Pancreas (tissue), 10 donors: ENCODE results near the gene TTC7B. TPM values are rescaled to one million over a fixed set of nuclear protein-coding genes. Genes with fewer than 3 reads are reported as not detected.

Source experiments
- ATAC-seq, 4 donors: fragments of 200-7000 bp; cut with Tn5 transposase; one replicate each; pipeline versions ENCODE4 v1.8.0 to v1.9.1; 2020; ENCODE audit warnings: mild to moderate bottlenecking in 4 of 4, moderate library complexity in 4 of 4
- DNase-seq, 6 donors: peaks; one replicate each; pipeline ENCODE4 v3.0.0-alpha.2; 2020
- FAIRE-seq: peaks from 2 replicates; lab custom pipeline; 2012; peaks lifted over from hg19 to GRCh38; lab: Jason Lieb, UNC
- H3K27ac ChIP-seq, 4 donors: fragments of 200-600 bp; sonication (generic); 1 replicate in 3 of 4; 2 replicates in 1 of 4; pipeline versions ENCODE4 v1.5.0 to v1.8.0; 2020
- H3K27me3 ChIP-seq, 4 donors: fragments of 200-600 bp; one replicate each; pipeline ENCODE4 v1.8.0; 2021
- H3K36me3 ChIP-seq, 3 donors: fragments of 200-600 bp; sonication (generic) in 1 of 3; one replicate each; pipeline versions ENCODE4 v1.5.0 to v1.8.0; 2020 to 2021
- H3K4me1 ChIP-seq, 3 donors: fragments of 200-600 bp; one replicate each; pipeline ENCODE4 v1.8.0; 2021
- H3K4me3 ChIP-seq, 4 donors: fragments of 200-600 bp; sonication (generic) in 2 of 4; one replicate each; pipeline versions ENCODE4 v1.5.0 to v1.8.0; 2020 to 2021
- H3K9me3 ChIP-seq, 4 donors: fragments of 200-600 bp; one replicate each; pipeline ENCODE4 v1.8.0; 2021
- CTCF ChIP-seq, 4 donors: fragments of 200-600 bp; sonication (generic) in 3 of 4; IDR thresholded peaks; one replicate each; pipeline versions ENCODE4 v1.5.0 to v1.8.0; 2021; ENCODE audit warnings: antibody characterized with exemption in 4 of 4
- WGBS, 2 donors: extraction: QIAGEN DNeasy Blood & Tissue Kit; methylation state at CpG; one replicate each; pipeline ENCODE4 v1.1.7; 2013; 5-methylcytosine and 5-hydroxymethylcytosine counted together
- intact Hi-C, 3 donors: fragments of 100-400 bp; cut with DNase I; formaldehyde crosslinking; loops; one replicate each; pipeline versions ENCODE4 v1.11.1 to v1.14.2; 2022
- polyA plus RNA-seq, 2 donors: library from polyadenylated mRNA; stranded (reverse); fragments of 200-250 nt; gene quantifications; one replicate each; pipeline ENCODE4 v1.2.3, GENCODE V29; 2013
- total RNA-seq, 6 donors: library from RNA; stranded (reverse); fragmentation: NEBNext Ultra II Directional in 4 of 6; extraction: Animal tissue kit (Norgen Biotek cat#: 25700) in 4 of 6; gene quantifications; one replicate each; pipeline versions ENCODE4 v1.2.1 to v1.2.4, GENCODE V29; 2021 to 2023
- donor health status: healthy with polysubstance abuse.
- donor health status: DM: no; HTN: no; CAD: no; lungs with moderate emphysema.
- donor health status: DM: no; HTN: no; CAD: no.
- donor health status: control.
- donor health status: control.
- donor health status: Bipolar disorder and iron deficiency.
- donor health status: DM: yes; HTN: yes; CAD: no.
- donor health status: DM: no; HTN: no; CAD: no.
- donor health status: DM: no; HTN: no; CAD: no.
- donor health status: DM: yes; HTN: yes; CAD: no.

The TTC7B gene
- total and polyA plus RNA-seq, 8 donors, result 8.9 to 39.6 (median 29.6) TPM

- WGBS, 2 donors, result 67 to 86% methylated on average over 19 of the region's 19 CpGs
- H3K9me3 ChIP-seq, result no peaks in the 10 kb centered on the region
- DNase-seq (peak in 1 of 6 donors; percentile 49), FAIRE-seq (no peak), ATAC-seq (peak in 1 of 4 donors; percentile 19)
- no peaks in the 10 kb centered on the region for H3K27me3 ChIP-seq
- H3K4me3 ChIP-seq, result no peak overlapping the region
- no peak overlapping the region for H3K27ac ChIP-seq
- TF ChIP-seq CTCF (IDR thresholded peaks at IDR 0.05), result no peak
- H3K36me3 ChIP-seq, result no peaks in the 10 kb centered on the region
- intact Hi-C loops, result no loop called here
- H3K4me1 ChIP-seq, result no peaks in the 10 kb centered on the region
Observed at GRCh38 chr14:90500665-90501370, 315.4 kb downstream of the TTC7B start.

GRCh38 chr14:90499908-90500664, 316.1 kb downstream of the TTC7B start:
- no peaks in the 10 kb centered on the region for H3K9me3 ChIP-seq
- no peak for FAIRE-seq
- ATAC-seq, result no peak
- intact Hi-C loops, result no loop called here
- no peaks in the 10 kb centered on the region for H3K27me3 ChIP-seq
- H3K4me1 ChIP-seq, result no peaks in the 10 kb centered on the region
- no peak overlapping the region for H3K4me3 ChIP-seq
- no peak for TF ChIP-seq CTCF (IDR thresholded peaks at IDR 0.05)
- H3K27ac ChIP-seq, result no peak overlapping the region
- no peaks in the 10 kb centered on the region for H3K36me3 ChIP-seq
- DNase-seq, result peak in 1 of 6 donors; percentile 36
- 62 to 80% methylated on average over 10 of the region's 10 CpGs for WGBS, 2 donors

- no peaks in the 10 kb centered on the region for H3K36me3 ChIP-seq
- no peak for FAIRE-seq
- no peak for TF ChIP-seq CTCF (IDR thresholded peaks at IDR 0.05)
- no peak for ATAC-seq
- H3K9me3 ChIP-seq, result no peaks in the 10 kb centered on the region
- H3K27me3 ChIP-seq, result no peaks in the 10 kb centered on the region
- no peak overlapping the region for H3K27ac ChIP-seq
- H3K4me3 ChIP-seq, result no peak overlapping the region
- no peaks in the 10 kb centered on the region for H3K4me1 ChIP-seq
- WGBS, 2 donors, result 70 to 85% methylated on average over 6 of the region's 6 CpGs
- intact Hi-C loops, result no loop called here
- DNase-seq, result peak in 1 of 6 donors; percentile 18
Observed at GRCh38 chr14:90499121-90499520, 317.1 kb downstream of the TTC7B start.

DNA sequence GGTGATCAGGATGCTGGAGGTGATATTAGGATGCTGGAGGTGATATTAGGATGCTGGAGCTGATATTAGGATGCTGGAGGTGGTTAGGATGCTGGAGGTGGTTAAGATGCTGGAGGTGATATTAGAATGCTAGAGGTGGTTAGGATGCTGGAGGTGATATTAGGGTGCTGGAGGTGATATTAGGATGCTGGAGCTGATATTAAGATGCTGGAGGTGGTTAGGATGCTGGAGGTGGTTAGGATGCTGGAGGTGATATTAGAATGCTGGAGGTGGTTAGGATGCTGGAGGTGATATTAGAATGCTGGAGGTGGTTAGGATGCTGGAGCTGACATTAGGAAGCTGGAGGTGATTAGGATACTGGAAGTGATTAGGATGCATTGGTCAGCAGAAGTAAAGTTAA, 318.0 kb downstream of the TTC7B start:
- intact Hi-C loops, result no loop called here
- no peak for FAIRE-seq
- ATAC-seq, result no peak
- H3K27me3 ChIP-seq, result no peaks in the 10 kb centered on the region
- DNase-seq, result no peak
- H3K27ac ChIP-seq, result no peak overlapping the region
- TF ChIP-seq CTCF (IDR thresholded peaks at IDR 0.05), result no peak
- no peaks in the 10 kb centered on the region for H3K4me1 ChIP-seq
- no peaks in the 10 kb centered on the region for H3K9me3 ChIP-seq
- H3K4me3 ChIP-seq, result no peak overlapping the region
- H3K36me3 ChIP-seq, result no peaks in the 10 kb centered on the region

DNA sequence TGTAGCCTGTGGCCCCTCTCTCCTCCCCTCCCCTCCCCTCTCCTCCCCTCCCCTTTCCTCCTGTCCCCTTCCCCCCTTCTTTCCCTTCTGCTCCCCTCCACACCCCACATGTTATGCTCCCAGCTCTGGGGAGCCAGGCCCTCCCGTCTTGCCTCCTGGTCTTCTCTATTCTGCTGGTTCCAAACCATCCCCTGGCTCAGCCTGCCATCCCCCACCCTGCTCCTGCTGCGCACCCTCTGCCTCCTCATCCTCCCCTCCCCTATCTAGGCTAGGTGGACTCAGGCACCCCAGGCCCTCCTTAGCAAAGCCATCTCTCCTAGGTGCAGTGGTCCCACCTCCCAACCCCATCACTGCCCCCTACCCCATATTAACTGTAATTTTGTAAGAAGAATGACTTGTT, 319.9 kb downstream of the TTC7B start:
- 74 to 94% methylated on average over 1 to 2 of the region's 2 CpGs for WGBS, 2 donors
- TF ChIP-seq CTCF (IDR thresholded peaks at IDR 0.05), result no peak
- Histone ChIP-seq H3K36me3 (no peaks in the 10 kb centered on the region), H3K27me3 (no peaks in the 10 kb centered on the region), H3K4me3 (no peak overlapping the region), H3K27ac (no peak overlapping the region), H3K4me1 (no peaks in the 10 kb centered on the region), H3K9me3 (no peaks in the 10 kb centered on the region)
- intact Hi-C loops, result no loop called here
- FAIRE-seq (no peak), ATAC-seq (no peak), DNase-seq (peak in 1 of 6 donors; percentile 12)
